Mucosa of stomach (tissue), 1 donor: ENCODE measurements around the gene NETO1.

Experiments
- H3K27me3 ChIP-seq: one replicate; pipeline ENCODE4 v1.7.0; 2013; ENCODE audit warnings: mild to moderate bottlenecking, low read length; ENCODE audit not compliant: control insufficient read depth, insufficient read depth
- H3K36me3 ChIP-seq: one replicate; pipeline ENCODE4 v1.7.0; 2013; ENCODE audit warnings: low read length; ENCODE audit not compliant: control insufficient read depth, insufficient read depth
- H3K4me1 ChIP-seq: one replicate; pipeline ENCODE4 v1.7.0; 2013; ENCODE audit warnings: mild to moderate bottlenecking, low read length; ENCODE audit not compliant: control insufficient read depth, insufficient read depth
- H3K4me3 ChIP-seq: one replicate; pipeline ENCODE4 v1.7.0; 2013; ENCODE audit warnings: low read length
- H3K9ac ChIP-seq: one replicate; pipeline ENCODE4 v1.7.0; 2013; ENCODE audit warnings: mild to moderate bottlenecking, low read length, moderate library complexity
- H3K9me3 ChIP-seq: one replicate; pipeline ENCODE4 v1.7.0; 2013; ENCODE audit warnings: mild to moderate bottlenecking, low read length, moderate library complexity; ENCODE audit not compliant: control insufficient read depth
- donor health status: Pancreatic carcinoma.

NETO1 gene

DNA sequence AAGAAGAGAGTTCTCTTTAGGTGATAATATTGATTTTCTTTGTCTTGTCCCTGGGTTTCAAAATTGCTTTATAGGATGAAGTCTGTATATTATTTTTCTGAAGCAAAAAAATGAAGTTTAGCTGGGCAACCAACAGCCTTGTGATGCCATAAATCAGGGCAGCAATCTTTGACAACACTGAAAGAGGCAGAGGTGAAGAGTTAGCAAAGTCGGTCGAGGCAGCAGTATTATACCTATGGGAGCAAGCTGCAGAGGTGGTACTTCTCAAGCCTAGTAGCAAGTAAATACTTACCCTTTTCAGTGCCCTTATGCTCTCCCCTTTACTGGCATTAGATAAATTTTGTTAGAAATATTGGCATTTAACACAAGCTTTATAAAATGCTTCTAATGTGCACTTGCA, 92.9 kb downstream of the NETO1 start:
- H3K36me3 ChIP-seq: no peaks in the 10 kb centered on the region
- no peak overlapping the region for H3K9ac ChIP-seq
- no peaks in the 10 kb centered on the region for H3K27me3 ChIP-seq
- no peak overlapping the region for H3K4me3 ChIP-seq
- H3K4me1 ChIP-seq: no peaks in the 10 kb centered on the region
- no peaks in the 10 kb centered on the region for H3K9me3 ChIP-seq

DNA sequence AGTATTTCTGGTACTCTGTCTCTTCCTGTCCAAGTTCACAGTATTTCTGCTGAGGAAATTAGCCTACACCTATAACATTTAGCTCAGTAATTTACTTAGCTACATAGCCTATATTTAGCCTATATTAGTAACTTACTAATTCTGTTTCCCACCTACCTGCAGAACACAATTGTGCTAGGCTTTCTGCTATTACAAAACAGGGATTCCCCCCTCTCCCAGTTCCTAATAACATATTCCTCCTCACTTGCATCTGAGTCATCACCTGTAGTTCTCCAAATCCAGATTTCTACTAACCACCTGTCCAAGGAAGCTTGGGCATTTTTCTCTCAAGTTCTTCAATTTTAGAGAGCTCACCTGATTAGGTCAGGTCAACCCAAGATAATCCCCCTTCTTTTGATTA, 94.9 kb downstream of the NETO1 start:
- no peak overlapping the region for H3K4me3 ChIP-seq
- no peaks in the 10 kb centered on the region for H3K36me3 ChIP-seq
- no peak overlapping the region for H3K9ac ChIP-seq
- no peaks in the 10 kb centered on the region for H3K27me3 ChIP-seq
- H3K9me3 ChIP-seq: no peaks in the 10 kb centered on the region
- H3K4me1 ChIP-seq: no peaks in the 10 kb centered on the region

DNA sequence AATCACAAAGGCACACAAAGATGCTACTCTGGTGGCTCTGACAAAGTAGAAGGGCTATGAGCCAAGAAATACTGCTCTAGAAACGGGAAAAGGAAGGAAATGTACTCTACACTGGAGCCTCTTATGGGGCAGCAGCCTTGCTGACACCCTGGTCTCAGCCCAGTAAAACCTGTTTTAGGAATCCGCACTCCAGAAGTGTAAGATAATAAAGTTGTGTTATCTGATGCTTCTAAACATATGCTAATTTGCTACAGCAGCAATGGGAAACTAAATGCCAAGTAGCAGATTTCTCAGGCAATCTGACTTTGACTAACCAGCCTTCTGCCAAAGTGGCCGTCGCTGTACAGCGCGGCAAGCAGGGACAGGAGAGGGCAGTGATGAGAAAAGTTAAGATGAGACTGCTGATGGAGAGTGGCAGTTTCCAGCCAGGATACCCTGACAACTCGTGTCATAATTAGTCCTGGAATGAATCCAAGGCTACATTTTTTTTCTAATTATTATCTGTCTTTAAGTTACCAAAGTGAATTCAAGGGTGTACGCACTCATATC, 99.0 kb downstream of the NETO1 start:
- Histone ChIP-seq H3K4me3 (no peak overlapping the region), H3K9ac (no peak overlapping the region), H3K9me3 (no peaks in the 10 kb centered on the region), H3K4me1 (no peaks in the 10 kb centered on the region), H3K36me3 (no peaks in the 10 kb centered on the region), H3K27me3 (no peaks in the 10 kb centered on the region)

DNA sequence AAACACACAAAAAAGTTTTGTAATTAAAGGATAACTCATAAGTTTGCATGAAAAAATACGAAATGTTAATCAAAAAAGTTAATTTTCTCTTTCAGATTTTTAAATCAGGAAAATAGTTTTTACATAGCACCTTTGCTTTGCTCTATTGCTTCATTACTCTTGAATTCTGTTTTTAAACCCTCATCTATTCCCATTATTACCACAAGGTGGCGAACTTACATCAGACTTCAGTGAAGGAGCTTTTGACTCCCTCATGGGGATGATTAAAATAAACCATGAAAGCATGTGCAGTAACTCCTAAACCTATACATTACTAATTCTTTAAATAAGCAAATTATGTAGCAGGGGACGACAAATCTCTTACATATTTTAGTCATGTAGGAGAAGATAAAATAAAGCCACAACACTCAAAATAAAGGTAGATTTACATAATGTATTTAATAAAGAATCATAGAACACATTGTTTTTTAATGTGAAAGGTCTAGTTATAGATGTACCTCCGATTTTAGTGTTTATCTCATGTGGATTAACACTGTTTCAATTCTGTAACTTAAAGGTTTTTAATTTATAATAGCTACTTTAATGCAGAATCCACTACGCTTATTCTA, 105.2 kb downstream of the NETO1 start:
- Histone ChIP-seq H3K4me3 (no peak overlapping the region), H3K4me1 (no peaks in the 10 kb centered on the region)

DNA sequence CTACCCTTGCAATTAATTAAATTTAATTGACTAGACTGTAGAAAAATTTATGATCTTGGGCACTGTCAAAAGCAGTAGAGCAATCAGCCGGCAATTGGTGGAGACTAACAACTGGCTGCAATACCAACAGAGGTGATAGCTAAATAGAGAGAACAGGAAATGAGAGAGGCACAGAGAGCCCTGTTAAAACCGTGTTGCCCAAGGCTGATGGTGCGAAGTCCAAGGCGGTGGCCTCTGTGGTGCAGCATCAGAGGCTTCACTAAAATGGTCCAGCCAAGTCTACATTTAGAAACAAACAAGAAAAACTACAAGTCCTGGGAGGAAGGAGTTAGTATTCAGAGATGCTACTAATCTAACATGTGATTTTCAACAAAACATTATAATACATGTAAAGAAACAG, 115.6 kb downstream of the NETO1 start:
- Histone ChIP-seq H3K9ac (no peak overlapping the region), H3K36me3 (no peaks in the 10 kb centered on the region), H3K27me3 (no peaks in the 10 kb centered on the region), H3K4me1 (no peaks in the 10 kb centered on the region), H3K4me3 (no peak overlapping the region), H3K9me3 (no peaks in the 10 kb centered on the region)

More for the DNA sequence above, 105.2 kb downstream of the NETO1 start:
- H3K27me3 ChIP-seq: no peaks in the 10 kb centered on the region
- no peak overlapping the region for H3K9ac ChIP-seq
- H3K9me3 ChIP-seq: no peaks in the 10 kb centered on the region
- H3K36me3 ChIP-seq: no peaks in the 10 kb centered on the region

DNA sequence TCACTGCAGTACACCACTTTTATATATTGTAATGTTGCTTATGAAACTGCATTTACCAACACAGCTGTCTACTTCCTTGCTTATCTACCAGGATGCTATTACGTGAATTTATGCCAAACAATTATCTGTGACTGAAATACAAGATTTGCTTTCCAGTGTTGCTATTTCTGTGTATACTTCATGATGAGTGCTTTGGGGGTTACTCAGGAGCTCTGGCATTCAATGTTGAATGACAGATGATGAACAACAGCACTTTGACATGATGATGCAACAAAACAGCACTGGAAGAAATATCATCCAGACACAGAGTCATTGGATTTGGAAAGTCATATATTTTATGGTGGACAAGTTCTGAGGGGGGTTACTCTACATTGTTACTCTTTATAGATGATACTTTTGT, 125.8 kb downstream of the NETO1 start:
- H3K36me3 ChIP-seq: no peaks in the 10 kb centered on the region

DNA sequence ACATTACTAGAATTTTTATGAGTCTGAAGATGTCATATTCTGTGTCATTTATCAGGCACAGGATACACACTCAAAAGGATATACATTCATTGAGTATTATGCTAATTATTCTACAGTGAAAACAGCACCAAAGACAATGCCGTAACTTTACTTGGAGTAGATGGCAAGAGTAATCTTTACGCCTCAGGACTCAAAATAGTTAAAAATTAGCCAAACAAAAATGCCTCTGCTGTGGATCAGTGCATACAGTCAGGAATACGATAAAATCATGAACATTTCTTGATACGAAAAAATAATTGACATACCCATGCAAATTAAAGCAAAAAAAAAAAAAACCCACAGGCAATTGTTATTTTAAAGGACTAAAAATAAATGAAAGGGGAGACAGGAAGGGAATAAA, 129.7 kb downstream of the NETO1 start:
- Histone ChIP-seq H3K36me3 (no peaks in the 10 kb centered on the region), H3K9ac (no peak overlapping the region), H3K27me3 (no peaks in the 10 kb centered on the region), H3K4me1 (no peaks in the 10 kb centered on the region), H3K9me3 (no peaks in the 10 kb centered on the region), H3K4me3 (no peak overlapping the region)

More for the DNA sequence above, 125.8 kb downstream of the NETO1 start:
- Histone ChIP-seq H3K4me3 (no peak overlapping the region), H3K4me1 (no peaks in the 10 kb centered on the region), H3K27me3 (no peaks in the 10 kb centered on the region), H3K9me3 (no peaks in the 10 kb centered on the region), H3K9ac (no peak overlapping the region)

DNA sequence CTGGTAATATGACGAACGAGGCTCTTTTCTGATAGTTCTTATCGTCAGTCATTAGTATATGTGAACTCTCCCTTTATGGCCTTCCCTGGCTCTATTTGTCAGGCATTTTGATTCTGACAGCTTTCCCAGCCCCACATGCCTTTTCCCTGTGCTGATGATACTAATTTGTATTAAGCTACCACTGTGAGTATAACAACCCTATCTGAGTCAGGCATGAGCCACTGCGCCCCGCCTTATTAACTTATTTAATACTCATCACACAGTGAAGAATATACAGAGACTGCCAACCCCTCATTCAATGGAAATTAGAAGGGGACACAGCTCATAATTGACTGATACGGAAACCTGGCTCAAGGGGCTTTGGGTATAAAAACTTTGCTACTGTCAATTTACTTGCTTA, 140.0 kb downstream of the NETO1 start:
- Histone ChIP-seq H3K27me3 (no peaks in the 10 kb centered on the region), H3K4me1 (no peaks in the 10 kb centered on the region), H3K9ac (no peak overlapping the region), H3K36me3 (no peaks in the 10 kb centered on the region), H3K4me3 (no peak overlapping the region), H3K9me3 (no peaks in the 10 kb centered on the region)

DNA sequence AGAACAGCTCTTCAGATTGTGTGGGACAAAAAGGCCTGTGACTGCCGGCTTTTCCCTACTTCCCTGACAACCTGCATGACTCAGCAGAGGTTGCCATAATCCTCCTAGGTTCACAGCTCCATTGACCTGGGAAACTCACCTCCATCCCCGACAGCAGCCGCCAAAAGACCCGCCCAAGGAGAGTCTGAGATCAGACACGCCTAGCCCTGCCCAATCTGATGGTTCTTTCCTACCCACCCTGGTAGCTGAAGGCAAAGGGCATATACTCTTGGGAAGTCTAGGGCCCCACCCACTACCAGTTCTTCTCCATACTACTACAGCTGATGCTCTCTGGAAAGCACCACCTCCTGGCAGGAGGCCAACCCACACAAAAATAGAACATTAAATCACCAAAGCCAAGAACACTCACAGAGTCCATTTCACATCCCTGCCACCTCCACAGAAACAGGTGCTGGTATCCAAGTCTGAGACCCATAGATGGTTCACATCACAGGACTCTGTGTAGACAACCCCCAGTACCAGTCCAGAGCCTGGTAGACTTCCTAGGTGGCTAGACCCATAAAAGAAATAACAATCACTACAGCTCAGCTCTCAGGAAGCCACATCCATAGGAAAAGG, 140.6 kb downstream of the NETO1 start:
- H3K4me3 ChIP-seq: no peak overlapping the region
- no peaks in the 10 kb centered on the region for H3K4me1 ChIP-seq

DNA sequence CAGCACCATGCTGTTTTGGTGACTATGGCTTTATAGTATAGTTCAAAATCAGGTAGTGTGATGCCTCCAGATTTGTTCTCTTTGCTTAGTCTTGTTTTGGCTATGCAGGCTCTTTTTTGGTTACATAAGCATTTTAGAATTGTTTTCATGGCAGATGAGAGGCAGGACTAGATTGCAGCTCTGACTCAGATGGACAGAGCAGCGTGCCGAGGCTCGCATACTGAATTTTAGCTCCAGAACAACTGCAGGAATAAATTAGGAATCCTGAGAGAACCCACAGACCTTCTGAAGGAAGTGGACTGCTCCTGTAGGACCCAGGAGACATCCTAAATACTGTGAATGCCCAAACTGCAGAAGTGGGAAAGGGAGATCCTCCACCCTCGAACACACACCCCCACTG, 141.6 kb downstream of the NETO1 start:
- Histone ChIP-seq H3K36me3 (no peaks in the 10 kb centered on the region), H3K4me3 (no peak overlapping the region), H3K27me3 (no peaks in the 10 kb centered on the region), H3K4me1 (no peaks in the 10 kb centered on the region), H3K9me3 (no peaks in the 10 kb centered on the region), H3K9ac (no peak overlapping the region)

More for the DNA sequence above, 140.6 kb downstream of the NETO1 start:
- H3K36me3 ChIP-seq: no peaks in the 10 kb centered on the region
- H3K9ac ChIP-seq: no peak overlapping the region
- no peaks in the 10 kb centered on the region for H3K9me3 ChIP-seq
- no peaks in the 10 kb centered on the region for H3K27me3 ChIP-seq

DNA sequence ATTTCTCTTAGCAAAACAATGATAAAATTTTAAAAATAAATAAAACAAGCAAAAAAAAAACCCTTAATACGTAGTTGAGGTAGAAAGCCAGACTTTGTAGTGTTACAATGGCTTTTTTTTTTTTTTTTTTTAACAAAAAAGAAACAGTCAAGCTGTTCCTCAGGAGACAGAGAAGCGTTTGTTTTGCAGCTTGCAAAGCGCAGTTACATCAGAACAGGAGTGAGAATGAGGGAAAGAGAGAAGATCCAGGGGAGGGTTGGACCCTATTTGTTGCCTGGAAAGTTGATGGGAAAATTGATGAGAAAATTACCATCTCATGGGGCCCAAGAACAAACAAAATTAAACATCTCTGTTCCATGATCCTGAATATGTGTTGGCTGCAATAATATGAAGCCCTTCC, 146.5 kb downstream of the NETO1 start:
- Histone ChIP-seq H3K27me3 (no peaks in the 10 kb centered on the region), H3K4me3 (no peak overlapping the region), H3K4me1 (no peaks in the 10 kb centered on the region), H3K9me3 (no peaks in the 10 kb centered on the region), H3K36me3 (no peaks in the 10 kb centered on the region), H3K9ac (no peak overlapping the region)

DNA sequence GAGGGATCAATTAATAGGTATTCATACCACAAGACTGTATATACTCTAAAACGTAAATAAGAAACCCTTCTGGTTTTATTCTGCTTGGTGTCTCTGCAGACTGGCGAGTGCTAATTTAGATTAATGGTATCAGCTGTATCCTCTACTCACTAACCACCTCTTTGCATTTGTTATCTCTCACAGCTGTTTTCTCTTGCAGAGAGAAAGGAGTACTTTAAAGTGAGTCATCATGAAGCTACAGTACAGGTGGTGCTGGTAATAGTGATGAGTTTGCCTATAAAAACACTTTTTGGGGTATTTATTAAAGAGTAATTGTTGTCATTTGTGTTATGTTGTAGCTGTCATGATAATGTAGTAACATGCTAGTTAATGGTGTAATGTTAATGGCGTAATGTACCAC, 147.7 kb downstream of the NETO1 start:
- H3K9me3 ChIP-seq: no peaks in the 10 kb centered on the region
- no peak overlapping the region for H3K4me3 ChIP-seq
- H3K27me3 ChIP-seq: no peaks in the 10 kb centered on the region
- no peaks in the 10 kb centered on the region for H3K36me3 ChIP-seq
- no peak overlapping the region for H3K9ac ChIP-seq
- no peaks in the 10 kb centered on the region for H3K4me1 ChIP-seq
